HepG2 (cell line): ENCODE data around the gene GBX1.

Experiments
- BRCA1 ChIP-seq: sonication (generic); formaldehyde crosslinking; IDR thresholded peaks from 2 replicates; pipeline ENCODE4 v1.4.0; 2020; ENCODE audit warnings: missing genetic modification reagents
- FOXK2 ChIP-seq: fragments of 450-650 bp; IDR thresholded peaks from 2 replicates; pipeline ENCODE4 v1.6.1; 2016
- NCOA2 ChIP-seq: sonication (generic); formaldehyde crosslinking; IDR thresholded peaks from 2 replicates; pipeline ENCODE4 v1.8.0; 2022; ENCODE audit warnings: inconsistent platforms
- NFRKB ChIP-seq: fragments of 450-650 bp; IDR thresholded peaks from 2 replicates; pipeline ENCODE4 v1.6.1; 2017
- NFYB ChIP-seq: sonication (generic); formaldehyde crosslinking; IDR thresholded peaks from 2 replicates; pipeline ENCODE4 v1.4.0; 2020; ENCODE audit warnings: missing genetic modification reagents
- SP1 ChIP-seq, 2 experiments: fragments of 450-650 bp in 1 of 2; sonication (generic) in 1 of 2; formaldehyde crosslinking in 1 of 2; IDR thresholded peaks; 2 replicates each; pipeline versions ENCODE4 v1.4.0 to v1.6.1; 2016 to 2020; ENCODE audit warnings: missing genetic modification reagents in 1 of 2
- TAF1 ChIP-seq: sonication (generic); formaldehyde crosslinking; IDR thresholded peaks from 2 replicates; pipeline ENCODE4 v1.4.0; 2020; ENCODE audit warnings: missing genetic modification reagents
- ZNF598 ChIP-seq: sonication (generic); formaldehyde crosslinking; IDR thresholded peaks from 2 replicates; pipeline ENCODE4 v1.5.1; 2020; ENCODE audit warnings: mild to moderate bottlenecking, missing genetic modification reagents, borderline replicate concordance
- TF ChIP-seq, protein P1 (sequence below): IDR thresholded peaks from 2 replicates; pipeline ENCODE4 v1.6.1; 2016; ENCODE audit warnings: missing genetic modification reagents, missing compliant biosample characterization

DNA sequence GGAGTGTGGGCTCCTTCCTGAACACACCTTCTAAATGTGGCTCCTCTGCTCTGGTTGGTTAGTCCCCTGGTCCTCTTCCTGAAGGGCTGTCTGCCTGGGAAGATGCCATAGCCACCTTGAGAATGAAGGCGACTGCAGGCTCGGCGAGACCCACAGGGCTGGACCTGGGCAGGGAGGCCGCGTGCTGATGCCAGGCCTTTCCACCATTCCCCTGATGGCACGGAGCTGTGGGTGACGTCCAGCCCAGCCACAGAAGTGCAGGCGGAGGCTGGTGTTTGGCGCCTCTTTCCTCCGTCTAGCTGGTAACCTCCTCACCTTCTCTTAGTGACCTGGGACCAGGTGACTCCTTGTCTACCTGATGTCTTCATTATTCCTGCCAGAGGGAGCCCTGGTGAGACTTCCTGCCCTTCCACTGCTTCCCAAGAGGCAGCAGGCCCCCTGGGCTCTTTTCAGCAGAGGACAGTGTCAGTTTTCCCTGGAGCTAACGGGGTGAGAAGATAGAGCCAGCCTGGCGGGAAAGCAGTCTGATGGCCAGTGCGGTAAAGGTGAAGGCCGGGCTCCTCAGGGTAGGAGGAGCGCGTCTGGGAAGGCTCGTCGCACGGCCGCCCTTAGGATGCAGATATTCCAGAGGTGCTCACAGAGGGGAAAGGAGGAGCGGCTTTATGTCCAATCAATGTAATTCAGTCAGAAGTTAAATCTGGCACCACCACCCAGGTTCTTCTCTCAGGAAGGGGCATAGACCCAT is 34.9 kb downstream of the GBX1 start:
- TF ChIP-seq NFYB (CRISPR knock-in tag): no peak
- TF ChIP-seq, protein P1, sequence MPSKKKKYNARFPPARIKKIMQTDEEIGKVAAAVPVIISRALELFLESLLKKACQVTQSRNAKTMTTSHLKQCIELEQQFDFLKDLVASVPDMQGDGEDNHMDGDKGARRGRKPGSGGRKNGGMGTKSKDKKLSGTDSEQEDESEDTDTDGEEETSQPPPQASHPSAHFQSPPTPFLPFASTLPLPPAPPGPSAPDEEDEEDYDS (CRISPR knock-in tag): no peak
- TF ChIP-seq FOXK2: no peak
- no peak for TF ChIP-seq NCOA2
- TF ChIP-seq NFRKB: no peak
- no peak for TF ChIP-seq TAF1 (CRISPR knock-in tag)
- TF ChIP-seq BRCA1 (CRISPR knock-in tag): no peak
- no peak for TF ChIP-seq SP1 (IDR thresholded peaks at IDR 0.05)
- TF ChIP-seq SP1 (CRISPR knock-in tag; IDR thresholded peaks at IDR 0.05): no peak
- no peak for TF ChIP-seq ZNF598 (CRISPR knock-in tag)
